ENCODE results near the gene VIPR2.

The VIPR2 gene

GRCh38 chr7:159063046-159063840 lies 81.4 kb downstream of the VIPR2 start:
- no peak for DNase-seq

- no peak for DNase-seq
These were observed 82.1 kb downstream of the VIPR2 start for GRCh38 chr7:159062569-159062968.

GRCh38 chr7:159061674-159062212 lies 82.9 kb downstream of the VIPR2 start:
- DNase-seq: no peak

GRCh38 chr7:159061209-159061608 lies 83.5 kb downstream of the VIPR2 start:
- no peak for DNase-seq

- no peak for DNase-seq
These were observed 84.2 kb downstream of the VIPR2 start for GRCh38 chr7:159060440-159060839.

- DNase-seq: no peak
These were observed 85.0 kb downstream of the VIPR2 start for GRCh38 chr7:159059629-159060028.

- DNase-seq: no peak
These were observed 87.0 kb downstream of the VIPR2 start for GRCh38 chr7:159057647-159058046.

GRCh38 chr7:159056737-159057136 lies 87.9 kb downstream of the VIPR2 start:
- no peak for DNase-seq

- DNase-seq: no peak
These were observed 92.8 kb downstream of the VIPR2 start for GRCh38 chr7:159051916-159052315.

GRCh38 chr7:159050704-159051103 lies 94.0 kb downstream of the VIPR2 start:
- DNase-seq: no peak

- no peak for DNase-seq
These were observed 95.2 kb downstream of the VIPR2 start for GRCh38 chr7:159049266-159050025.

GRCh38 chr7:159048656-159049055 lies 96.0 kb downstream of the VIPR2 start:
- no peak for DNase-seq

GRCh38 chr7:159047536-159047935 lies 97.1 kb downstream of the VIPR2 start:
- no peak for DNase-seq

GRCh38 chr7:159046300-159046699 lies 98.4 kb downstream of the VIPR2 start:
- DNase-seq: no peak

GRCh38 chr7:159045839-159046238 lies 98.8 kb downstream of the VIPR2 start:
- DNase-seq: no peak

GRCh38 chr7:159042581-159043101 lies 102.0 kb downstream of the VIPR2 start:
- DNase-seq: no peak

GRCh38 chr7:159042103-159042502 lies 102.6 kb downstream of the VIPR2 start:
- no peak for DNase-seq

- DNase-seq: no peak
These were observed 103.6 kb downstream of the VIPR2 start for GRCh38 chr7:159040912-159041711.

GRCh38 chr7:159040146-159040545 lies 104.5 kb downstream of the VIPR2 start:
- no peak for DNase-seq

- no peak for DNase-seq
These were observed 105.0 kb downstream of the VIPR2 start for GRCh38 chr7:159039716-159040115.

GRCh38 chr7:159038066-159038465 lies 106.6 kb downstream of the VIPR2 start:
- no peak for DNase-seq

- peak; percentile 9 for DNase-seq
These were observed 107.6 kb downstream of the VIPR2 start for GRCh38 chr7:159036916-159037605.
